Activated naive CD4-positive, alpha-beta T cell treated with anti-CD3 and anti-CD28 coated beads, Interleukin-2, amount 50 U/mL, for 16 hours (primary cell): ENCODE data around the gene KCNJ9.
"Not testable (repeated sequence)": the region's sequence is repeated elsewhere in the genome, so short reads cannot be mapped to it uniquely, and the experiment has no call there.

Source experiments
- DNase-seq: peaks from one replicate; pipeline ENCODE4 v3.0.0-alpha.2; 2020

The KCNJ9 gene

GRCh38 chr1:160104486-160104885, 23.1 kb downstream of the KCNJ9 start:
- DNase-seq, result no peak

GRCh38 chr1:160105155-160105554, 23.8 kb downstream of the KCNJ9 start:
- no peak for DNase-seq

DNA sequence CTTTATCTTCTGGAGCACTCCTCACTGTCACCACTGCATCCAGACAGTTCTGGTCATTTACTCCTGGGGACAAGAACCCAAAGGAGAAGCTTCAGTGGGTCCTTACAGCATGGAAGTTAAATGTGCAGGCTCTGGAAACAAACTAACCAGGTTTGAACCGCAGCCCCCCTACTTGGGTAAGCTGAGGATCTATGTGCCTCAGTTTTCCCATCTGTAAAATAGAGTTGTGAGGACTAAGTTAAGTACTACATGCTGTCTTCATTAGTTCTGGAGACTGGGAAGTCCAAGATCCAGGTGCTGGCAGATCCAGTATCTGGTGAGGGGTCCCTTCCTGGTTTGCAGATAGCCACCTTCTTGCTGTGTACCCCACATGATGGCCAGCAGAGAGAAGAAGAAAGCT, 26.2 kb downstream of the KCNJ9 start:
- no peak for DNase-seq

- peak; percentile 48 for DNase-seq
Observed at GRCh38 chr1:160108888-160109662, 27.7 kb downstream of the KCNJ9 start.

- no peak for DNase-seq
Observed at GRCh38 chr1:160109686-160110085, 28.3 kb downstream of the KCNJ9 start.

DNA sequence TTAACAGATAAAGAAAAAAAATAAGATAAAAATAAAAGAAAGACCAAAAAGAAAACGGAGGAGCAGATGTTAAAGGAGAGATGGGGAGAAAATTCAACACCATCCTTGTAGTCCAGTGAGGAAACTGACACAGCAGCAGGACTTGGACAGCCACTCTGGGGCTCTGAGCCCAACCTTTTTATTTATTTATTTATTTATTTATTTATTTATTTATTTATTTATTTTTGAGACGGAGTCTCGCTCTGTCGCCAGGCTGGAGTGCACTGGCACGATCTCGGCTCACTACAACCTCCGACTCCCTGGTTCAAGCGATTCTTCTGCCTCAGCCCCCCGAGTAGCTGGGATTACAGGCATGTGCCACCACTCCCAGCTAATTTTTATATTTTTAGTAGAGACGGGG, 30.1 kb downstream of the KCNJ9 start:
- DNase-seq, result not testable (repeated sequence)

GRCh38 chr1:160112357-160112756, 31.0 kb downstream of the KCNJ9 start:
- DNase-seq, result no peak

DNA sequence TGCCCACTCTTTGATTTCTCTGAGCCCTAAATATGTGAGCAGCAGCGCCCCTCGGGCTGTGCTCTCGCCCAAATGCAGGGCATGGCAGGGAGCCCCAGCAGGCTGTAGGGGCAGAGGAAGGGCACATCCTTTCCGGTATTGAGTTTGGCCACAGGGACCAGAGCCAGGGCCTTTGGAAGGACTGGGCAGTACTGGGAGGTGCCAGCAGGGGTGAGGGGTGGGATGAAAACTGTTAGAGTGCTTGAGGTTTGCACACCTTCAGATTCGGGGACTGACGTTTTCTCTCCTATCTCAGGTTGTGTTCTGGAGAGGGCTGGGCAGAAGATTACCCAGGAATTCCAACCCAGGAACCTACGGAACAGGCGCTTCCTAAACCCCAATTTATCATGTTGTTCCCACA, 32.1 kb downstream of the KCNJ9 start:
- DNase-seq, result no peak

- no peak for DNase-seq
Observed at GRCh38 chr1:160114085-160114484, 32.7 kb downstream of the KCNJ9 start.

DNA sequence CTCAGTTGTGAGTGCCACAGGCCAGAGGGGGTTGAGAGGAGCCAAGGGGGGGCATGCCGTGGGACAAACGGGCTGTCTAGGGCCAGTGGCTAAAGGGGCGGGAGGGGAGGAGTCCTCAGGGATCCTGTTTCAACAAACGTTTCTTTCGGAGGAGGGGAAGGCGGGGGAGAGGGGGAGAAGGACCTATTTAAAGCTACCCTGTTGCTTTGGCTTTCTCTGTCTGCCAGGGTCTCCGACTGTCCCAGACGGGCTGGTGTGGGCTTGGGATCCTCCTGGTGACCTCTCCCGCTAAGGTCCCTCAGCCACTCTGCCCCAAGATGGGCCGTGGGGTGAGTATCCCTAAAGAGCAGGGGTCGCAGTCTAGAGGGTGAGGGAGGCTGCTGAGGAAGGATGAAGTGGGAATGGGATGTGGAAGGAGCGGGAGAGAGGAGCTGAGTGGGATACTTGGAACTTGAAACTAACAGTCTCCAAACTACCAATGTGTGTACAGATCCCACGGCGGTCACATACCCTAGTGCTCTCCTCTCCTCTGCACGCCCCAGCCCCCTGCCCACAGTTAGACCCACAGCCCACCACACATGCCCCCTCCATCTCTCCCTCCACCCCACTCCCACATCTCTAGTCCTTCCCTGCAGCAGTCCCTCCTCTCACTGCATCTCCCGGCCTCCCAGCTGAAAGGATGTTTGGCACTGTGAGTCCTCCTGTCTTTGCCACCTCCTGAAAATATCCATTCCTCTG, 34.4 kb downstream of the KCNJ9 start, which contains the start of gene ATP1A2:
Gene ATP1A2, plus strand, starts transcription at position 215 of the 738 bp plus-strand sequence. Its CDS starts 103 bp downstream, at position 318.
- no peak for DNase-seq

- DNase-seq, result no peak
Observed at GRCh38 chr1:160116283-160117147, 35.2 kb downstream of the KCNJ9 start.

DNA sequence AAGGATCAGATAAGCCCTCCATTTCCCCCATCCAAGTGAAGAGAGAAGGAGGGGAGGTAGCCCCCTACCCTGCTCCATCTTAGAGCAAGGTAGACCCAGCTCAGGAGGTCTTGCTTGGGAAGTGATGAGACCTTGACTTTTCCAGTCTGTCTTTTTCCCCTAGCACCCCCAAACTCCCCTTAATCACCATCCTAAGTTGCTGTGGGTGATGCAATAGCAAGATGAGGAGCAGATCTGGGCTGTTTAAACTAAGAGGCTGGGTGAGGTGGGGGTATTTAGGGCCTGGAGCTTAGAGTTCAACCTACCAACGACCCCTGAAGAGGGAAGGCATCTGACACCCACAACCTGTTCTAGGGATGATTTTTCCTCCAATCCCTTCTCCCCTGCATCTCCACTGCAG, 36.0 kb downstream of the KCNJ9 start:
- DNase-seq, result no peak

GRCh38 chr1:160117709-160118183, 36.4 kb downstream of the KCNJ9 start:
- DNase-seq, result no peak

- DNase-seq, result no peak
Observed at GRCh38 chr1:160118928-160119327, 37.6 kb downstream of the KCNJ9 start.

DNA sequence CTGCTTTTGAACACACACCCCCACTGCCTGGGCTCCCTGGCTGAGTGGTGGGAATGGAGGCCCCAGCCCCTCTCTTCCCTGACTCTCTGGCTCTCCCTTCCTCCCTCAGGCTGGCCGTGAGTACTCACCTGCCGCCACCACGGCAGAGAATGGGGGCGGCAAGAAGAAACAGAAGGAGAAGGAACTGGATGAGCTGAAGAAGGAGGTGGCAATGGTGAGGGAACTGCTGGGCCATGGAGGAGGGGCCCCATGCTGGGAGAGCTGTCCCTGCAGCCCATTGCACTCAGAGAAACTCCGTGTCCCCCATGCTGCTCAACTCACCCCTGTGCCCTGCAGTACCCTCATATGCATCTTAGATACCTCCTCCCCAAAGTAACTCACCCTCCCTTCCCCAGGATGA, 39.5 kb downstream of the KCNJ9 start:
- no peak for DNase-seq

- no peak for DNase-seq
Observed at GRCh38 chr1:160121388-160121787, 40.0 kb downstream of the KCNJ9 start.

DNA sequence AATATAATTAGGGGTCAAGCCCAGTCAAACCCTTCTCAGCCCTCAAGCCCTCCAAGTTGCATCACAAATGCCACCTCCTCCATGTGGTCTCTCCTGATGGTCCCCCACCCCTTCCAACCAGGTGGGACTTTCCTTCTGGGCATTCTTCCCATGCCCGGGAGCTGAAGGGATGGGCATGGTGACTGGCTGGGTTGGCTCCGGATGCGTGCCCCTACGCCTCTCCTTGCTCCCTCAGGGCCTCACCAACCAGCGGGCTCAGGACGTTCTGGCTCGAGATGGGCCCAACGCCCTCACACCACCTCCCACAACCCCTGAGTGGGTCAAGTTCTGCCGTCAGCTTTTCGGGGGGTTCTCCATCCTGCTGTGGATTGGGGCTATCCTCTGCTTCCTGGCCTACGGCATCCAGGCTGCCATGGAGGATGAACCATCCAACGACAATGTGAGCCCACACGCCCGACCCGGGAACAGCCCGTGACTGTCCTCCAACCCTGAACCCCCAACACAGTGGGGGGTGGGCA, 41.7 kb downstream of the KCNJ9 start:
- no peak for DNase-seq

- no peak for DNase-seq
Observed at GRCh38 chr1:160123726-160124125, 42.4 kb downstream of the KCNJ9 start.

DNA sequence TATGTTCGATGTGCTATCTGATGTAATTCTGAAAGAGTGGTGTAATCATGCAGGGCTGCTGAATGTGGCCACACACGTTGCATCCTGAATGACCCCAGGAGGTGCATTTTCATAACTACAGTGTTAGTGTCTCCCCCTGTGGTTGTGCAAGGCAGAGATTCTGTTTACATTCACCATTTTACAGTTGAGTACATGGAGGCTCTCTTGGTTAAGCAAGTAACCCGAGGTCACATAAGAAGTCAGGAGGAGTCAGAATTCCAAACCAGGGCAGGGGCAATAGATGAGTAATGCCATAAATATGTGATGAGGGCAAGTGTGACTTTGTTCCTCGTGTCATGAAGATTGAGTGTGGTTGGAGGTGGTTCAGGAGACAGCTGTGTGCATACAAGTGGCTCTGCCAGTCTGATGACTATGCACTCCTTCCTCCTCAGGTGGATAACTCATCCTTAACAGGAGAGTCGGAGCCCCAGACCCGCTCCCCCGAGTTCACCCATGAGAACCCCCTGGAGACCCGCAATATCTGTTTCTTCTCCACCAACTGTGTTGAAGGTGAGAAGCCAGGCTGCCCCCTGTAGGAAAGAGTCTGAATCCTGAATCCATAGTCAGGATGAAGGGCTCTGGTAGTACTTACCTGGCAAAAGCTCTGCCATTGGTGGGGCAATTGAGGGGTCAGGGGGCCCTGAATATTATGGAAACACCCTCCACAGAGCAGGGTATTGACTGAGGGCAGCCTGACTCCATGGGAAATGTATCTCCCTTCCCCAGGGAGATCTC, 43.6 kb downstream of the KCNJ9 start:
- no peak for DNase-seq

DNA sequence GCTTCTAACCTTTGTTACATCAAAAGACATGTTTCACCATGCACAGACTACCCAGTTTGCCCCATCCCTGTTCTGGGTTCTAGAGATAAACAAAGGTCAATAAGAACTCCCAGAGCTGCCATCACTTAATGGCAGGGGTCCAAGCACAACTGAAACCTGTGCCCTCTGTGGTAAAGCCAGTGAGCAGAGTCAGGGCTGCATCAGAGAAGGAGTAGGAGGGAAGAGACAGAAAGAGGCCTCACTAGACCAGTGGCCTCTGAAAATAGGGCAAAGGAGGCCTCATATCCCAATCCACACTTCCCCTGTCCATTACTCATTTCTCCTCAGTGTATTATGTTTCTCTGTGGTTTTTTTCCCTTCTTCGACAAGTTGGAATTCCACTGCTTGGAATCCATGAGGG, 44.4 kb downstream of the KCNJ9 start:
- DNase-seq, result no peak

GRCh38 chr1:160126342-160126741, 45.0 kb downstream of the KCNJ9 start:
- DNase-seq, result not testable (repeated sequence)

DNA sequence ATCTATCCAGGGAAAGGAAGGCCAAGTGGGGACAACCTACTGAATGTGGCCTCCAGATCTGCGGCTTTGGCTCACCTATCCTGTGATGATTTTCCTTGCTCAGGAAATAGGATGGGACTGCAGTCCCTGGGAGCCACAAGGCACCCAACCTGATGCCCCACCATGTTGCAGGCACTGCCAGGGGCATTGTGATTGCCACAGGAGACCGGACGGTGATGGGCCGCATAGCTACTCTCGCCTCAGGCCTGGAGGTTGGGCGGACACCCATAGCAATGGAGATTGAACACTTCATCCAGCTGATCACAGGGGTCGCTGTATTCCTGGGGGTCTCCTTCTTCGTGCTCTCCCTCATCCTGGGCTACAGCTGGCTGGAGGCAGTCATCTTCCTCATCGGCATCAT, 46.0 kb downstream of the KCNJ9 start:
- no peak for DNase-seq
